ENCODE results near the gene AGBL2. TPM values are rescaled to one million over a fixed set of nuclear protein-coding genes. Genes with fewer than 3 reads are reported as not detected.
A peak's percentile ranks its signal among the peaks of the same experiment; 100 is the strongest.

Gene AGBL2
- total and polyA plus RNA-seq, 9 of the 15 experiments (the other 6 are each of a cell fraction or from before 2014, with no cell fraction given), result 0.57 to 6.5 (median 1.3) TPM

DNA sequence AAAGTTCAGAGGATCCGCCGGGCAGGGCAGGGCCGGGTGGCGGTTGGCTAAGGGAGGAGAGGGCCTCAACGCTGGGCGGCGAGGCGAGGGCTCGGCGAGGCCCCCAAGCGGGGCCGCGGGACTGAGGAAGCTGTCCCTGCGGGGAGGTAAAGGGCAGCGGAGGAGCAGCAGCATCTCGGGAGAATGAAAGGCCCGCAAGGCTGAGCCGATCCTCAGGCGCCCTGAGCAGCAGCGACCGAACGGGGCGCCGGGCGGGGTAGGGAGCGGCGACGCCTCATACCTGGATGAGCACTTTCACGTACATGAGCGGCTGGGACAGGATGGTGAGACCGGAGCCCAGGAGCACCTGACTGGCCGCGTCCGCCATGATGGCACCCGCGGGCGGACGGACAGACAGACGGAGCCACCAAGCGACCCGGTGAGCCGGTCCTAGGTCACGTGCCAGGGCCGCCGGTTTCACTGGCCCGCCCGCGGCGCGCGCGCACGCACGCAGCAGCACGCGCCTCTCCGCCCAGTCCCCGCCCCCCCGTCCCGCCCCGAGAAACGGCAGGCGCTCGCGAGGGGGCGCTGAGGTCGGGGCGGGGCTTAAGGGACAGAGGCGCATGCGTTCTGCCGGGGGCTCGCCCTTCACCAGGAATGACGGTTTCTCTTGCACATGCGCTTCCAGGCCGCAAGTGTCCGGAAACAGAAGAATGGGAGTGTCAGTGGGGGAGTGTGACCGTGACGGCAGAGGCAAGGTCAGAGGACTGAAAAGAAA lies 72.9 kb downstream of the AGBL2 start, which contains the start of gene MTCH2 (continued):
- TF ChIP-seq PHTF2 (CRISPR knock-in tag; IDR thresholded peaks at IDR 0.05) (no peak), PRMT5 (CRISPR knock-in tag; IDR thresholded peaks at IDR 0.05) (no peak), FIP1L1 (IDR thresholded peaks at IDR 0.05; ENCODE audit: low read depth, low read length, poor library complexity, severe bottlenecking) (peak; percentile 39), CREM (IDR thresholded peaks at IDR 0.05; ENCODE audit: low read depth) (peak; percentile 91), POLR2B (IDR thresholded peaks at IDR 0.05; ENCODE audit: low read depth, partially characterized antibody) (peak; percentile 65), SMARCA4 (IDR thresholded peaks at IDR 0.05) (no peak), KAT8 (IDR thresholded peaks at IDR 0.05; ENCODE audit: low read depth) (no peak), ZNF354B (CRISPR knock-in tag; IDR thresholded peaks at IDR 0.05) (no peak), PURB (CRISPR knock-in tag; IDR thresholded peaks at IDR 0.05; ENCODE audit: low read depth) (no peak)
- TF ChIP-seq, protein P1, sequence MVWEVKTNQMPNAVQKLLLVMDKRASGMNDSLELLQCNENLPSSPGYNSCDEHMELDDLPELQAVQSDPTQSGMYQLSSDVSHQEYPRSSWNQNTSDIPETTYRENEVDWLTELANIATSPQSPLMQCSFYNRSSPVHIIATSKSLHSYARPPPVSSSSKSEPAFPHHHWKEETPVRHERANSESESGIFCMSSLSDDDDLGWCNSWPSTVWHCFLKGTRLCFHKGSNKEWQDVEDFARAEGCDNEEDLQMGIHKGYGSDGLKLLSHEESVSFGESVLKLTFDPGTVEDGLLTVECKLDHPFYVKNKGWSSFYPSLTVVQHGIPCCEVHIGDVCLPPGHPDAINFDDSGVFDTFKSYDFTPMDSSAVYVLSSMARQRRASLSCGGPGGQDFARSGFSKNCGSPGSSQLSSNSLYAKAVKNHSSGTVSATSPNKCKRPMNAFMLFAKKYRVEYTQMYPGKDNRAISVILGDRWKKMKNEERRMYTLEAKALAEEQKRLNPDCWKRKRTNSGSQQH (CRISPR knock-in tag; IDR thresholded peaks at IDR 0.05), result no peak
- TF ChIP-seq, protein P2, sequence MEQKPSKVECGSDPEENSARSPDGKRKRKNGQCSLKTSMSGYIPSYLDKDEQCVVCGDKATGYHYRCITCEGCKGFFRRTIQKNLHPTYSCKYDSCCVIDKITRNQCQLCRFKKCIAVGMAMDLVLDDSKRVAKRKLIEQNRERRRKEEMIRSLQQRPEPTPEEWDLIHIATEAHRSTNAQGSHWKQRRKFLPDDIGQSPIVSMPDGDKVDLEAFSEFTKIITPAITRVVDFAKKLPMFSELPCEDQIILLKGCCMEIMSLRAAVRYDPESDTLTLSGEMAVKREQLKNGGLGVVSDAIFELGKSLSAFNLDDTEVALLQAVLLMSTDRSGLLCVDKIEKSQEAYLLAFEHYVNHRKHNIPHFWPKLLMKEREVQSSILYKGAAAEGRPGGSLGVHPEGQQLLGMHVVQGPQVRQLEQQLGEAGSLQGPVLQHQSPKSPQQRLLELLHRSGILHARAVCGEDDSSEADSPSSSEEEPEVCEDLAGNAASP (IDR thresholded peaks at IDR 0.05), result no peak
- TF ChIP-seq, protein P3, sequence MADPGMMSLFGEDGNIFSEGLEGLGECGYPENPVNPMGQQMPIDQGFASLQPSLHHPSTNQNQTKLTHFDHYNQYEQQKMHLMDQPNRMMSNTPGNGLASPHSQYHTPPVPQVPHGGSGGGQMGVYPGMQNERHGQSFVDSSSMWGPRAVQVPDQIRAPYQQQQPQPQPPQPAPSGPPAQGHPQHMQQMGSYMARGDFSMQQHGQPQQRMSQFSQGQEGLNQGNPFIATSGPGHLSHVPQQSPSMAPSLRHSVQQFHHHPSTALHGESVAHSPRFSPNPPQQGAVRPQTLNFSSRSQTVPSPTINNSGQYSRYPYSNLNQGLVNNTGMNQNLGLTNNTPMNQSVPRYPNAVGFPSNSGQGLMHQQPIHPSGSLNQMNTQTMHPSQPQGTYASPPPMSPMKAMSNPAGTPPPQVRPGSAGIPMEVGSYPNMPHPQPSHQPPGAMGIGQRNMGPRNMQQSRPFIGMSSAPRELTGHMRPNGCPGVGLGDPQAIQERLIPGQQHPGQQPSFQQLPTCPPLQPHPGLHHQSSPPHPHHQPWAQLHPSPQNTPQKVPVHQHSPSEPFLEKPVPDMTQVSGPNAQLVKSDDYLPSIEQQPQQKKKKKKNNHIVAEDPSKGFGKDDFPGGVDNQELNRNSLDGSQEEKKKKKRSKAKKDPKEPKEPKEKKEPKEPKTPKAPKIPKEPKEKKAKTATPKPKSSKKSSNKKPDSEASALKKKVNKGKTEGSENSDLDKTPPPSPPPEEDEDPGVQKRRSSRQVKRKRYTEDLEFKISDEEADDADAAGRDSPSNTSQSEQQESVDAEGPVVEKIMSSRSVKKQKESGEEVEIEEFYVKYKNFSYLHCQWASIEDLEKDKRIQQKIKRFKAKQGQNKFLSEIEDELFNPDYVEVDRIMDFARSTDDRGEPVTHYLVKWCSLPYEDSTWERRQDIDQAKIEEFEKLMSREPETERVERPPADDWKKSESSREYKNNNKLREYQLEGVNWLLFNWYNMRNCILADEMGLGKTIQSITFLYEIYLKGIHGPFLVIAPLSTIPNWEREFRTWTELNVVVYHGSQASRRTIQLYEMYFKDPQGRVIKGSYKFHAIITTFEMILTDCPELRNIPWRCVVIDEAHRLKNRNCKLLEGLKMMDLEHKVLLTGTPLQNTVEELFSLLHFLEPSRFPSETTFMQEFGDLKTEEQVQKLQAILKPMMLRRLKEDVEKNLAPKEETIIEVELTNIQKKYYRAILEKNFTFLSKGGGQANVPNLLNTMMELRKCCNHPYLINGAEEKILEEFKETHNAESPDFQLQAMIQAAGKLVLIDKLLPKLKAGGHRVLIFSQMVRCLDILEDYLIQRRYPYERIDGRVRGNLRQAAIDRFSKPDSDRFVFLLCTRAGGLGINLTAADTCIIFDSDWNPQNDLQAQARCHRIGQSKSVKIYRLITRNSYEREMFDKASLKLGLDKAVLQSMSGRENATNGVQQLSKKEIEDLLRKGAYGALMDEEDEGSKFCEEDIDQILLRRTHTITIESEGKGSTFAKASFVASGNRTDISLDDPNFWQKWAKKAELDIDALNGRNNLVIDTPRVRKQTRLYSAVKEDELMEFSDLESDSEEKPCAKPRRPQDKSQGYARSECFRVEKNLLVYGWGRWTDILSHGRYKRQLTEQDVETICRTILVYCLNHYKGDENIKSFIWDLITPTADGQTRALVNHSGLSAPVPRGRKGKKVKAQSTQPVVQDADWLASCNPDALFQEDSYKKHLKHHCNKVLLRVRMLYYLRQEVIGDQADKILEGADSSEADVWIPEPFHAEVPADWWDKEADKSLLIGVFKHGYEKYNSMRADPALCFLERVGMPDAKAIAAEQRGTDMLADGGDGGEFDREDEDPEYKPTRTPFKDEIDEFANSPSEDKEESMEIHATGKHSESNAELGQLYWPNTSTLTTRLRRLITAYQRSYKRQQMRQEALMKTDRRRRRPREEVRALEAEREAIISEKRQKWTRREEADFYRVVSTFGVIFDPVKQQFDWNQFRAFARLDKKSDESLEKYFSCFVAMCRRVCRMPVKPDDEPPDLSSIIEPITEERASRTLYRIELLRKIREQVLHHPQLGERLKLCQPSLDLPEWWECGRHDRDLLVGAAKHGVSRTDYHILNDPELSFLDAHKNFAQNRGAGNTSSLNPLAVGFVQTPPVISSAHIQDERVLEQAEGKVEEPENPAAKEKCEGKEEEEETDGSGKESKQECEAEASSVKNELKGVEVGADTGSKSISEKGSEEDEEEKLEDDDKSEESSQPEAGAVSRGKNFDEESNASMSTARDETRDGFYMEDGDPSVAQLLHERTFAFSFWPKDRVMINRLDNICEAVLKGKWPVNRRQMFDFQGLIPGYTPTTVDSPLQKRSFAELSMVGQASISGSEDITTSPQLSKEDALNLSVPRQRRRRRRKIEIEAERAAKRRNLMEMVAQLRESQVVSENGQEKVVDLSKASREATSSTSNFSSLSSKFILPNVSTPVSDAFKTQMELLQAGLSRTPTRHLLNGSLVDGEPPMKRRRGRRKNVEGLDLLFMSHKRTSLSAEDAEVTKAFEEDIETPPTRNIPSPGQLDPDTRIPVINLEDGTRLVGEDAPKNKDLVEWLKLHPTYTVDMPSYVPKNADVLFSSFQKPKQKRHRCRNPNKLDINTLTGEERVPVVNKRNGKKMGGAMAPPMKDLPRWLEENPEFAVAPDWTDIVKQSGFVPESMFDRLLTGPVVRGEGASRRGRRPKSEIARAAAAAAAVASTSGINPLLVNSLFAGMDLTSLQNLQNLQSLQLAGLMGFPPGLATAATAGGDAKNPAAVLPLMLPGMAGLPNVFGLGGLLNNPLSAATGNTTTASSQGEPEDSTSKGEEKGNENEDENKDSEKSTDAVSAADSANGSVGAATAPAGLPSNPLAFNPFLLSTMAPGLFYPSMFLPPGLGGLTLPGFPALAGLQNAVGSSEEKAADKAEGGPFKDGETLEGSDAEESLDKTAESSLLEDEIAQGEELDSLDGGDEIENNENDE (IDR thresholded peaks at IDR 0.05; ENCODE audit: low read depth, low read length), result no peak
- TF ChIP-seq, protein P4, sequence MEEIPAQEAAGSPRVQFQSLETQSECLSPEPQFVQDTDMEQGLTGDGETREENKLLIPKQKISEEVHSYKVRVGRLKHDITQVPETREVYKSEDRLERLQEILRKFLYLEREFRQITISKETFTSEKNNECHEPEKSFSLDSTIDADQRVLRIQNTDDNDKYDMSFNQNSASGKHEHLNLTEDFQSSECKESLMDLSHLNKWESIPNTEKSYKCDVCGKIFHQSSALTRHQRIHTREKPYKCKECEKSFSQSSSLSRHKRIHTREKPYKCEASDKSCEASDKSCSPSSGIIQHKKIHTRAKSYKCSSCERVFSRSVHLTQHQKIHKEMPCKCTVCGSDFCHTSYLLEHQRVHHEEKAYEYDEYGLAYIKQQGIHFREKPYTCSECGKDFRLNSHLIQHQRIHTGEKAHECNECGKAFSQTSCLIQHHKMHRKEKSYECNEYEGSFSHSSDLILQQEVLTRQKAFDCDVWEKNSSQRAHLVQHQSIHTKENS (CRISPR knock-in tag; IDR thresholded peaks at IDR 0.05), result no peak

Measured in K562 (cell line).